H9 (cell line): ENCODE results near the gene IRF2BP2. TPM values are rescaled to one million over a fixed set of nuclear protein-coding genes. Genes with fewer than 3 reads are reported as not detected.

ENCODE experiments used
- DNase-seq: peaks from one replicate; pipeline ENCODE4 v3.0.0-alpha.2; 2017
- H2AFZ ChIP-seq: one replicate; pipeline ENCODE4 v1.6.1; 2013; ENCODE audit warnings: mild to moderate bottlenecking, low read length, control low read depth, moderate library complexity
- H2AK5ac ChIP-seq: 2 replicates; pipeline ENCODE4 v1.6.1; 2013; ENCODE audit warnings: low read length, control low read depth, mixed read lengths; ENCODE audit not compliant: insufficient read length
- H2BK120ac ChIP-seq: one replicate; pipeline ENCODE4 v1.6.1; 2013; ENCODE audit warnings: low read depth, mild to moderate bottlenecking, low read length, control low read depth, inconsistent platforms; ENCODE audit not compliant: poor library complexity, severe bottlenecking
- H2BK12ac ChIP-seq: 2 replicates; pipeline ENCODE4 v1.6.1; 2013; ENCODE audit warnings: low read length, control low read depth, mixed read lengths, low read depth; ENCODE audit not compliant: insufficient read length
- H2BK15ac ChIP-seq: 2 replicates; pipeline ENCODE4 v1.6.1; 2013; ENCODE audit warnings: low read depth, low read length, control low read depth
- H2BK20ac ChIP-seq: one replicate; pipeline ENCODE4 v1.6.1; 2013; ENCODE audit warnings: low read depth, mild to moderate bottlenecking, low read length, control low read depth, inconsistent platforms; ENCODE audit not compliant: poor library complexity, severe bottlenecking
- H2BK5ac ChIP-seq: 2 replicates; pipeline ENCODE4 v1.6.1; 2013; ENCODE audit warnings: low read length, control low read depth, mixed read lengths; ENCODE audit not compliant: insufficient read length
- H3K14ac ChIP-seq: 2 replicates; pipeline ENCODE4 v1.6.1; 2013; ENCODE audit warnings: low read length, control low read depth; ENCODE audit not compliant: insufficient read depth
- H3K18ac ChIP-seq: 2 replicates; pipeline ENCODE4 v1.6.1; 2013; ENCODE audit warnings: low read depth, mild to moderate bottlenecking, mixed read lengths, low read length, control low read depth; ENCODE audit not compliant: insufficient read length
- H3K23ac ChIP-seq: 2 replicates; pipeline ENCODE4 v1.6.1; 2013; ENCODE audit warnings: low read length, control low read depth, mixed read lengths, low read depth; ENCODE audit not compliant: insufficient read length
- H3K23me2 ChIP-seq: 2 replicates; pipeline ENCODE4 v1.6.1; 2013; ENCODE audit warnings: low read depth, mild to moderate bottlenecking, mixed read lengths, low read length, control low read depth; ENCODE audit not compliant: insufficient read length, poor library complexity, severe bottlenecking
- H3K27ac ChIP-seq: 2 replicates; pipeline ENCODE4 v1.5.1; 2013; ENCODE audit warnings: low read length, control low read depth, mixed read lengths, low read depth; ENCODE audit not compliant: insufficient read length
- H3K27me3 ChIP-seq: 2 replicates; pipeline ENCODE4 v1.6.1; 2013; ENCODE audit warnings: low read length, control low read depth, inconsistent platforms; ENCODE audit not compliant: insufficient read depth
- H3K4ac ChIP-seq: 2 replicates; pipeline ENCODE4 v1.6.1; 2013; ENCODE audit warnings: low read depth, mild to moderate bottlenecking, control low read depth, inconsistent platforms, low read length, moderate library complexity
- H3K4me1 ChIP-seq: 2 replicates; pipeline ENCODE4 v1.6.1; 2013; ENCODE audit warnings: low read length, control low read depth, inconsistent platforms; ENCODE audit not compliant: insufficient read depth
- H3K4me2 ChIP-seq: 2 replicates; pipeline ENCODE4 v1.6.1; 2013; ENCODE audit warnings: low read length, control low read depth, mixed read lengths; ENCODE audit not compliant: insufficient read length, insufficient read depth
- H3K56ac ChIP-seq: 2 replicates; pipeline ENCODE4 v1.6.1; 2013; ENCODE audit warnings: low read depth, mild to moderate bottlenecking, mixed read lengths, low read length, control low read depth; ENCODE audit not compliant: insufficient read length
- H3K79me1 ChIP-seq: 2 replicates; pipeline ENCODE4 v1.6.1; 2013; ENCODE audit warnings: low read depth, mild to moderate bottlenecking, moderate library complexity, low read length, control low read depth, inconsistent platforms; ENCODE audit not compliant: insufficient read depth, poor library complexity, severe bottlenecking
- H3K79me2 ChIP-seq: 2 replicates; pipeline ENCODE4 v1.6.1; 2013; ENCODE audit warnings: low read length, control low read depth, inconsistent platforms; ENCODE audit not compliant: insufficient read depth
- H3K9ac ChIP-seq: 2 replicates; pipeline ENCODE4 v1.6.1; 2013; ENCODE audit warnings: low read length, control low read depth, mixed read lengths; ENCODE audit not compliant: insufficient read length; ENCODE audit errors: extremely low read depth
- H3K9me3 ChIP-seq: one replicate; pipeline ENCODE4 v1.6.1; 2013; ENCODE audit warnings: low read depth, low read length, inconsistent platforms; ENCODE audit not compliant: control insufficient read depth
- H3T11ph ChIP-seq: one replicate; pipeline ENCODE4 v1.6.1; 2013; ENCODE audit warnings: mild to moderate bottlenecking, low read length, control low read depth, inconsistent platforms
- H4K20me1 ChIP-seq: one replicate; pipeline ENCODE4 v1.6.1; 2013; ENCODE audit not compliant: control insufficient read depth, insufficient read length, insufficient read depth
- H4K5ac ChIP-seq: 2 replicates; pipeline ENCODE4 v1.6.1; 2013; ENCODE audit warnings: low read depth, mild to moderate bottlenecking, mixed read lengths, low read length, control low read depth; ENCODE audit not compliant: insufficient read length
- H4K8ac ChIP-seq: replicated peaks from 2 replicates; pipeline ENCODE4 v1.6.1; 2013; ENCODE audit warnings: low read length, control low read depth, mixed read lengths, low read depth; ENCODE audit not compliant: insufficient read length
- H4K91ac ChIP-seq: 2 replicates; pipeline ENCODE4 v1.6.1; 2013; ENCODE audit warnings: low read depth, mild to moderate bottlenecking, moderate library complexity, mixed read lengths, low read length, control low read depth; ENCODE audit not compliant: insufficient read length
- H3K27ac Mint-ChIP-seq, 3 experiments: 2 replicates in 2 of 3; 3 replicates in 1 of 3; pipeline ENCODE4 v1.8.0; 2020 to 2021; ENCODE audit warnings: mixed read lengths in 3 of 3, mild to moderate bottlenecking in 1 of 3, moderate library complexity in 1 of 3
- H3K27me3 Mint-ChIP-seq: 2 replicates; pipeline ENCODE4 v1.8.0; 2021; ENCODE audit warnings: low read depth, mild to moderate bottlenecking, moderate library complexity, mixed read lengths
- H3K36me3 Mint-ChIP-seq, 3 experiments: 2 replicates in 2 of 3; 3 replicates in 1 of 3; pipeline ENCODE4 v1.8.0; 2020 to 2021; ENCODE audit warnings: low read depth in 3 of 3, mixed read lengths in 3 of 3; ENCODE audit not compliant: insufficient read depth in 1 of 3
- H3K4me1 Mint-ChIP-seq, 2 experiments: 2 replicates each; pipeline ENCODE4 v1.8.0; 2020; ENCODE audit warnings: mixed read lengths in 2 of 2
- H3K4me3 Mint-ChIP-seq, 2 experiments: 2 replicates in 1 of 2; 3 replicates in 1 of 2; pipeline ENCODE4 v1.8.0; 2020 to 2021; ENCODE audit warnings: mild to moderate bottlenecking in 2 of 2, mixed read lengths in 2 of 2, moderate library complexity in 1 of 2
- H3K9me3 Mint-ChIP-seq, 2 experiments: 2 replicates in 1 of 2; 3 replicates in 1 of 2; pipeline ENCODE4 v1.8.0; 2020; ENCODE audit warnings: mild to moderate bottlenecking in 2 of 2, mixed read lengths in 2 of 2, moderate library complexity in 1 of 2
- CTCF ChIP-seq: fragments of 200-600 bp; sonication (generic); conservative IDR thresholded peaks from 3 replicates; pipeline ENCODE4 v1.8.0; 2021; ENCODE audit warnings: antibody characterized with exemption, mild to moderate bottlenecking
- WGBS: extraction: QIAGEN DNeasy Blood & Tissue Kit; methylation state at CpG from one replicate; pipeline ENCODE4 v1.1.7; 2013; ENCODE audit warnings: missing lambda C conversion rate, low lambda C conversion rate, mixed read lengths; ENCODE audit not compliant: insufficient read length; ENCODE audit errors: extremely low coverage; 5-methylcytosine and 5-hydroxymethylcytosine counted together
- total RNA-seq: library from RNA; stranded (reverse); gene quantifications from 2 replicates; pipeline ENCODE4 v1.2.1, GENCODE V29; 2021

IRF2BP2 gene
- total RNA-seq, 1 experiment from 2014 or later: 80.2 TPM

- Histone ChIP-seq H4K5ac (no peak overlapping the region), H3K9ac (no peak overlapping the region), H3K9me3 (no peaks in the 10 kb centered on the region), H3K14ac (no peak overlapping the region), H3K23me2 (no peaks in the 10 kb centered on the region), H3K79me1 (no peaks in the 10 kb centered on the region), H3K4me1 (no peaks in the 10 kb centered on the region), H2BK5ac (no peak overlapping the region), H3K4ac (no peak overlapping the region), H3K27ac (no peak overlapping the region), H2BK12ac (no peak overlapping the region), H4K8ac (no peak overlapping the region), H3K27me3 (no peaks in the 10 kb centered on the region), H3K4me2 (no peak overlapping the region), H2BK15ac (no peak overlapping the region), H2BK120ac (no peak overlapping the region), H2AK5ac (no peak overlapping the region), H2BK20ac (no peak overlapping the region), H3K18ac (no peak overlapping the region), H3K79me2 (no peaks in the 10 kb centered on the region), H4K91ac (no peak overlapping the region), H2AFZ (no peak overlapping the region), H3T11ph (no peak overlapping the region), H4K20me1 (no peaks in the 10 kb centered on the region), H3K23ac (no peak overlapping the region), H3K56ac (no peak overlapping the region)
- TF ChIP-seq CTCF: no peak
- no CpG with 5 or more reads among the region's 1 CpG for WGBS
- peaks cover 0 to 11% of the 10 kb centered on the region in 2 experiments; a peak in 2 of 4 replicates for H3K4me1 Mint-ChIP-seq
- H3K36me3 Mint-ChIP-seq: peaks cover 0 to 5% (median 0%) of the 10 kb centered on the region in 3 experiments; a peak in 2 of 7 replicates
- peaks cover 0 to 3% of the 10 kb centered on the region in 2 experiments; a peak in 2 of 5 replicates for H3K9me3 Mint-ChIP-seq
- DNase-seq: no peak
- no peak overlapping the region for H3K4me3 Mint-ChIP-seq
- no peak overlapping the region for H3K27ac Mint-ChIP-seq
- H3K27me3 Mint-ChIP-seq: no peaks in the 10 kb centered on the region; the same call in 1 of the 2 replicates
Measured at GRCh38 chr1:234568345-234568744, 41.6 kb downstream of the IRF2BP2 start.
